ENCODE data around the gene LONP1.
"Not testable (repeated sequence)": the region's sequence is repeated elsewhere in the genome, so short reads cannot be mapped to it uniquely, and the experiment has no call there.

The LONP1 gene

GRCh38 chr19:5713228-5713627 is 6.7 kb downstream of the LONP1 start:
- no peak for DNase-seq (ENCODE audit: low read depth)

DNA sequence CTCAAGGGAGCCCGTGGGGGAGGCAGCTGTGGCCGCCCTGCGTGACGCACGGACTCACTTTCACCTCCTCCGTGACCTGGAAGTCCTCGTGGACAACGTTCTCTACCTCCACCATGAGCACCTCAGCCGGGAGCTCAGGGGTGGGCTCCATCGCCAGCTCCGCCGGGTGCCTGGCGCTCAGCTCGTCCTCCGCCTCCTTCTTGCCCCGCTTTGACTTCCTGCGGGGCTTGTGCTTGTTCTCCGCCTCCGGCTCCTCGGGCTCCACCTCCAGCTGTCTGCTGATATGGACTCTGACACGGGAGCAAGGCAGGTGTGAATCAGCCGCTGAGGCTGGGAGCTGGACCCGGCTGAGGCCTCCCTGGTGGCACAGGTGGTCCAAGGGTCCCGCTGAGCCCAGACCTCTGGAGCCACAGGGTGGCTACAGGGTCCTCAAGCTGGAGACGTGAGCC is 8.2 kb downstream of the LONP1 start:
- DNase-seq (ENCODE audit: low read depth): no peak

DNA sequence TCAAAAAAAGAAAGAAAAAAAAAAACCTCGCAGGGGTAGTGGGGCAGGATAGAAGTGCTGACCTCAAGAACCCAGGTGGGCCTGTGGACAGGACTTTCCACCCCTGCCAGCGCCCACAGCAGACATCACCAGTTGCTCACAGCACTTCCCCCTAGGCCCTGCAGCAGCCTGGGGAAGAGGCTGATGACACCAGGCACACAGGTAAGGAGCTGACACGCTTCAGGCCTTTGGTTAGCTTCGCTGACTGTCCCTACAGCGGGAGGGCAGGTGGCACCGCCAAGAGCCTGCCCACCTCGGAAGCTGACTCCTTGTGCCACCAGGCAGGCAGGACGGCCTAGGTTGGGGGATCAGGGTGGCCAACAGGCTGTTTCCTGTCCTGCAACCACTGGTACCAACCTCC is 8.9 kb downstream of the LONP1 start:
- no peak for DNase-seq (ENCODE audit: low read depth)

DNA sequence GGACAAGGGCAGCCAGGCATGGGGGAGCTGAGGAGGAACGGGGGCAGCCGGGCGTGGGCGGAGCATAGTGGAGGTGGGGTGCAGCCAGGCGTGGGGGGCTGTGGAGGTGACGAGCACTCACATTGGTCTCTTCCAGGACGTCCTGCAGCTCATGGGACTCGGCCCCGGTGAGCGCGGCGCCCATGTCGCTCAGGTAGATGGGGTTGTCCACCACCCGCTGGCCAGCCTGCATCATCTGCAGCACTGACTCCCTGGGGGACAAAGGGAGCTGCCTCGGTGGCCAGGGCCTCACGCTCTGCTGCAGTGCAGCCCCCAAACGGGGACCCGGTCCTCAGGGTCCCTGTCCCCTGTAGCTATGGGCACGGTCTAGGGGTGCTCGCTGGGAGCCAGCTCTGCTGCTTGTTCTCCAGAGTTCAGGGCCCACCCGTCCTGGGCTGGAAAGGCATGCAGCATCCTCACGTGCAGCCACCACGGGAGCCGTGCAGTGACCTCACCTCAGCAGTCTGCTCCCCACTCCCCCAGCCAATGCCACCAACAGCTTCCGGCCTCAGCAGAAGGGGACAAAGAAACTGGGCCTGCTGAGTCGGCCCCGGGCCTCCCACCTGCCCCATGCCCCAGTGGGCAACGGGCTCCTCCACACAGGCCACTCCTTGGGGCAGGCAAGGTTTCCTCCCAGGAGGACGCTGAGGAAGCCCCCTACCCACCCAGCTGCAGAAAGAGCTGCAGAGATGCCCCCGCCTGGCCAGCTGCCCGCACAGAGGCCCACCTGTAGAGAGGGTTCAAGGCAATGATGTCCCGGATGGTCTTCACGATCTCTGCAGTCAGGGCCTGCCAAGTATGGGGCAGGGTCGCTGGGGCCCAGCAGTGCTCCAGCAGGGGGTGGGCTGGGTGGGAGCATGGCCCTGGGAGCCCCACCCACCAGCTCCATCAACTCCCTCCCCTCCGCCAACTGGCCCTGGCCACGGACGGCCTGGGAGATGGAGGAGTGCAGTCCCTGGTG is 12.1 kb downstream of the LONP1 start:
- DNase-seq (ENCODE audit: low read depth): no peak

DNA sequence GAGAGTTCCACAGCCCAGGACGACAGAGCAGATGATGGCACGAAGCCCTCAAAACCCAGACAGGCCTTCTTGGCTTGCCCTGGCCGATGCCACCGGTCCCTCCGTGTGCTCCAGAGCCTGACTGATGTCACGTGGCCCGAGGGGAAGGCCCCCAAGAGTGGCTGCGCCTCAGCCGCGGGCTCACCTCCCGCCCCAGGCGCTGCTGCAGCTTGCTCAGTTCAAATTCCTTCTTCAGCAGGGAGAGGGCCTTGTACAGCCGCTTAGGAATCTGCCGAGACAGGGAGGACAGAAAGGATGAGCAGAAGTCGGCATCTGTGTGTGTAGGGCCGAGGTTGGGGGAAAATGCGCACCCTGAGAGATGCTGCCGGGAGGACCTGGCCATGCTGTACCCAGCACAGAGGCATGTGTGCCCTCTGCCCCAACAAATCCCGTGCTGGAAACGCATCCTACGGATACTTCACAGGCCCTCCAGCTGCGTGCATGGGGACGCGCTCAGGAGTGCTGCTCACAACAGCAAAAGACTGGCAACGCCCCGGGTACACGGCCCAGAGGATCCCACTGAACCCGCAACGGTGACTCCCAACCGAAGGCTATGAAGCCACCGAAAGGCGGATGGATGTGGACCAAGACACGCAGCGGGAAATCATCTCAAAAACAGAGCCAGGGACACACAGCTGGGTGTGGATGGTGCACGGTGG is 12.9 kb downstream of the LONP1 start:
- DNase-seq (ENCODE audit: low read depth): no peak

DNA sequence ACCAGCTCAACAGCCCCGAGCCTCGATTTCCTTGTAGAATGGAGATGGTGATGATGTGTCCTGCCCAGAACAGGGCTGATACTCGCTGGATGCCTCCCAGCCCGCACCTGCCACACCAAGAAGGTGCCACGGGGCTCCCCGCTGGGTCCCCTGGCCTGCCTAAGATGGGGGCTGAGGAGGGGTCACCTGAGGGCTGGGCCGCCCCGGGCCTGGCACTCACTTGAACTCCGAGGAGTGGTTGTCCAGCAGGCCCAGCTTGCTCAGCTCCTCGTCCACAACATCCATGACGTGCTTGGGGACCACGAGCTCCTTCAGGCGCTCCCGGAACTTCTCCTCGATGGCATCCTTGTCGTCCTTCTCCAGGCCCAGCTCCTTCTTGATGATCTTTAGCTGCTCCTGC is 14.4 kb downstream of the LONP1 start:
- DNase-seq (ENCODE audit: low read depth): no peak

DNA sequence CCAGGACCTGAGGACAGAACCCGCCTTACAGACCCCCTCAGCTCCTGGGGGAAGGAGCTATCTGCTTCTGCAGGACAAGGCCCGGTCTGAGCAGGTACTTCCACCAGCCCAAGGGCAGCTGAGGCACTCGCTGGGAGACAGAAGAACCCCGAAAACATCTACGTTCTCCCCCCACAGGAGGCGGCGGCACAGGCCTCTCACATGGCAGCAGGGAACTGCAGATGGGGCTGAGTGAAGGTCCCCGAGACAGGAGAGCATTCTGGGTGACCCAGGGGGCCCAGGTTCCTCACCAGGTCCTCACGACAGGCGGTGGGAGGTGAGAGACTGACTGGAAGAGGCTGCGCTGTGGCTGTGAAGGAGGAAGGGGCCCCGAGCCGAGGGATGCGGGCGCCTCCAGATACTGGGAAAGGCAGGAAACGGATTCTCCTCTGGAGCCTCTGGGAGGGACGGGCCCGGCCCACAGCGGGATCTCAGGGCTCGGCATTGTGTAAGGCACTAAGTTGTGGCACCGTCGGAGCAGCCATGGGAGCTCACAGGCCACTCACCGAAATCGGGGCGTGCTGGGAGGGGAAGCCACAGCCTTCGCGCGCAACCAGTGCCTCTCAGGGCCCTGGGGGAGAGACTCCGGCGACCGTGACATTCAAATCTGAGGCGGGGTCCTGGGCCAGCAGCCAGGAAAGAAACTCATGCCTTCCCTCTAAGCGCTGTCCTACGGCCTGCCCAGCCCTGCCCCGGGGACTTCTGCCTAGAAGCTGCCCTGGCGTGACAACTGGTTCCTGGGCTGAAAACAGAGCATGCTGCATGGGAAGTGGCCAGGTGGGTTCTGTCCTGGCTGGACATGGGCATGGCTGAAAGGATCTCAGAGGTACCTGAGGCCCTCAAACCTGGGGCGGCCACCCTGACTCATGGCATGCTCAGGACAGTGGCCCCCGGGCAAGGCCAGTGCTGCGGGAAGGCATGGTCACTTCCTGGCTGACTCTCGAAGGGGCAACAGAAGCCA is 15.8 kb downstream of the LONP1 start:
- DNase-seq (ENCODE audit: low read depth): no peak

DNA sequence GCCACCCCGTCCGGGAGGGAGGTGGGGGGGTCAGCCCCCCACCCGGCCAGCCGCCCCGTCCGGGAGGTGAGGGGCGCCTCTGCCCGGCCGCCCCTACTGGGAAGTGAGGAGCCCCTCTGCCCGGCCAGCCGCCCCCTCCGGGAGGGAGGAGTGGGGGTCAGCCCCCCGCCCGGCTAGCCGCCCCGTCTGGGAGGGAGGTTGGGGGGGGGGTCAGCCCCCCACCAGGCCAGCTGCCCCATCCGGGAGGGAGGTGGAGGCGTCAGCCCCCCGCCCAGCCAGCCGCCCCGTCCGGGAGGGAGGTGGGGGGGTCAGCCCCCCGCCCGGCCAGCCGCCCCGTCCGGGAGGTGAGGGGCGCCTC is 17.9 kb downstream of the LONP1 start:
- DNase-seq (ENCODE audit: low read depth): not testable (repeated sequence)

GRCh38 chr19:5700455-5701092 is 19.4 kb downstream of the LONP1 start:
- DNase-seq (ENCODE audit: low read depth): no peak

DNA sequence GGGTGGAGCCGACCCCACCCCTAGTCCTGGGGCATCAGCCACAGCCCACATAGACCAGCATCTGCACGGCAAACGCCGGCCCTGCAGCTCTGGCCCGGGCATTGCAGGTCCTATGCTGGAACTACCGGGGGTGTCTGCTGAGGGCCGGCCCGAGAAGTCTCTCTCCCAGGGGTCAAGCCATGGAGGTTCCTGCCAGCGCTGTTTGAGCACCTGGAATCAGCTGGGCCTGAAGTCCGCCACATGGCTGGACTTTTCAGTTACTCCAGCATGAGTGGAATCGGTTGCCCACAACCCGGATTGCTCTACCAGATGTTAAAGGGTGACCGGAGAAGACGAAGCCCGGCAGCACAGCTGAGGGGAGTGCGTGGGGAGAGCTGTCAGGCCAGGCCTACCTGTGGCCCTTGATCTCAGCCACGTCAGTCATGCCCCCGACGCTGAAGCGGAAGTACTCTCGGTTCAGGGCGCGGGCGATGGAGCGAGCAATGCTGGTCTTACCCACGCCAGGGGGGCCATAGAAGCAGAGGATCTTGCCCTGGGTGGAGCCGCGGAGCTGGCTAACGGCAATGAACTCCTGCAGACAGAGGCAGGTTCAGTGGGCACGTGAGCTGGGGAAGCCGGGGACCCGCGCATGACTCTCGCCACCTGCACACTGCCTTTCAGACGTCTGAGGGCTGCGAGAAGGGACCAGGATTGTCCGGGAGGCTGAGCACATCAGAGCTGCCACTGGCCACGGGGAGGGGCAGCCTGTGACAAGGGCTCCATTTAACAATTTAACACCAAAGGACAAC is 21.1 kb downstream of the LONP1 start:
- DNase-seq (ENCODE audit: low read depth): no peak

GRCh38 chr19:5697890-5698634 is 21.9 kb downstream of the LONP1 start:
- DNase-seq (ENCODE audit: low read depth): no peak

- no peak for DNase-seq (ENCODE audit: low read depth)
These were observed 22.7 kb downstream of the LONP1 start for GRCh38 chr19:5697022-5697889.

DNA sequence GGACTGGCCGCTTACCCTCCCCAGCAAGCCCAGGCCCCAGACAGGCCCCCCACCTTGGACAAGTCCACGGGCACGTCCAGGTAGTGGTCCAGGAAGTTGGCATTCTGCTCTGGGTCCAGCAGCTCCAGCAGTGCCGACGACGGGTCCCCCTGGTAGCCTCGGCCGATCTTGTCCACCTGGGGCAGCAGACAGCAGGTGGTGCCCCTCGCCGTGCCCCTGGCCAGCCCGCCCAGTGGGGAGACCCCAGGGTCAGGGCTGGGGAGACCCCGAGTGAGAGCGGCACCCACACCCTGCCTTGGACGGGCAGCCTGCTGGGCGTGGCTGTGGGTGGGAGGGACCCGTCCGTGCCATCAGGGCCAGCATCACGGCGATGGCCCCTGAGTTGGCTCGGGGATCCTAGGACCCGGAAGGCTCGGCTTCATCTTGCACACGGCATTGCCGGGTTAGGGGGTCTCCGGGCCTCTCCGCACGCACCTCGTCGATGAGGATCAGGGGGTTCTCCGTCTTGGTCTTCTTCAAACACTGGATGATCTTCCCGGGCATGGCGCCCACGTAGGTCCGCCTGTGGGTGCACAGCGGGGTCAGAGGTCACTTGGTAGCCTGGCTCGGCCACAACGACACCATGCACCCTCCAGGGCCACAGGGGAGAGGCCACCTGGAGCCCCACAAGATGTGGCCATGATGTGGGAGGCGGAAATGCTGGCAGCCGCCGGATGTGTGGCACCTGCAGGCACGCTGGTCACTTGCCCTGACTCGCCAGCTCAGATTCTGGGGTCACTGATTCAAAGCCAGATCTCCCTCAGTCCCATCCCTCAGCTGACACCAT is 23.5 kb downstream of the LONP1 start:
- DNase-seq (ENCODE audit: low read depth): no peak

DNA sequence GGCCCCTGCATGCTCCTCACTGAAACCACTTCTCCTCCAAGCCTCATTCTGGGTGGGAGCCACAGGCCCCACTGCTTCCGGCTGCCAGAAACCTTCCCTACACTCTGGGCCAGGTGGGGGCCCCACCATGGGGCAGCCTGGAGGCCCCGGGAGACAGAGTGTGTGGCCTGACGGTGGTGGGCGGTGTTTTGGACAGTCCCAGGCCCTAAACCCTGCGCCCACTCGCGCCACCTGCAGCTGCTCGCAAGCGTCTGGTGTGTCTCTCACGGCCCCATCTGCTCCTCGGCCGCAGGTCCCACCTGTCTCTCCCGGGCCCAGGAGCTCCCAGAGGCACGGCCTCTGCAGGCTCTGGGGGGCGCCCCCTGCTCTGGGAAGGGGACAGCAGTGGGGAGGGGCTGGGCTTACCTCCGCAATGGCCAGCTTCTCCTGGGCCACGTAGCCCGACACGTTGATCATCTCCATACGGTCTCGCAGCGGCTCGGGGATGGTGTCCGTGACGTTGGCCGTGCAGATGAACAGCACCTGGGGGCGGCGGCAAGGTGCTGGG is 24.2 kb downstream of the LONP1 start:
- DNase-seq (ENCODE audit: low read depth): no peak

- no peak for DNase-seq (ENCODE audit: low read depth)
These were observed 24.8 kb downstream of the LONP1 start for GRCh38 chr19:5694956-5695648.

- no peak for DNase-seq (ENCODE audit: low read depth)
These were observed 25.6 kb downstream of the LONP1 start for GRCh38 chr19:5694167-5694955.
